Retinal pigment epithelial cell (primary cell): Measurements from ENCODE around the gene POLR1C.
A peak's percentile ranks its signal among the peaks of the same experiment; 100 is the strongest.

Experiments used
- DNase-seq: peaks from one replicate; pipeline ENCODE4 v3.0.0-alpha.2; 2010; ENCODE audit warnings: low read depth
- H3K4me3 ChIP-seq: 2 replicates; pipeline ENCODE4 v1.5.1; 2011; ENCODE audit warnings: mild to moderate bottlenecking, low read length, control low read depth, moderate library complexity
- CTCF ChIP-seq: conservative IDR thresholded peaks from 2 replicates; pipeline ENCODE4 v1.5.1; 2011; ENCODE audit warnings: low read depth, low read length, control low read depth, inconsistent platforms

POLR1C gene

DNA sequence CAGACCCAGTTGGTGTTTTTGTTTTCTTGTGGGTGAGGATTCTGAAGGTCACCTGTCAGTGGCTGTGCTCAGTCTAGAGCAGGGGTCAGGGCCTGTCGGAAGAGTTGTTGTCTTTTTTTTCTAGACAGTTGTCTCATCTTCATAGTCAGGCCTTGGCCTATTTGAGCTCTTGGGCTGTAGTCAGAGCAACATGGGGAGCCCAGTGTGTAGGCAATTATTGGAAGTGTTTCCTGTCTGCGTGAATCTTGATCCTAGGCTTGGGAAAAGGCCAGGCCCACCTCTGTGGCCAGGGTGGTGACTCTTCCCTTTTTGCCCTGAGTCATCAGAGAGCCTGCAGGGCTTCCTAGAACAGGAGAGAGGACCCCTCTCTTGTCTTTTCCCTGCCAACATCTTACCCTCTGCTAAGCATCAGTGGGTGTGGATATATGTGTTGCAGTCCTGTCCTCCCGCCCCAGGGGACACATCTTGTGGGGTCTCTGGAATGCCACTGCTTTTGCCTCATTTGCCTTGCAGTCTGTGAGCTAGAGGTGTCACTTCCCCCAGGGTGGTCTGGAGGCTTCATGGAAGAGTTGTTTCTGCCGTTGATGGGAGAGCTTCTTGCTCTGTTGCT, 28.1 kb upstream of the POLR1C start:
- TF ChIP-seq CTCF, result no peak
- no peak for DNase-seq
- no peak overlapping the region for H3K4me3 ChIP-seq

GRCh38 chr6:43489277-43490072, 27.4 kb upstream of the POLR1C start:
- no peak for DNase-seq
- no peak overlapping the region for H3K4me3 ChIP-seq
- TF ChIP-seq CTCF, result no peak

DNA sequence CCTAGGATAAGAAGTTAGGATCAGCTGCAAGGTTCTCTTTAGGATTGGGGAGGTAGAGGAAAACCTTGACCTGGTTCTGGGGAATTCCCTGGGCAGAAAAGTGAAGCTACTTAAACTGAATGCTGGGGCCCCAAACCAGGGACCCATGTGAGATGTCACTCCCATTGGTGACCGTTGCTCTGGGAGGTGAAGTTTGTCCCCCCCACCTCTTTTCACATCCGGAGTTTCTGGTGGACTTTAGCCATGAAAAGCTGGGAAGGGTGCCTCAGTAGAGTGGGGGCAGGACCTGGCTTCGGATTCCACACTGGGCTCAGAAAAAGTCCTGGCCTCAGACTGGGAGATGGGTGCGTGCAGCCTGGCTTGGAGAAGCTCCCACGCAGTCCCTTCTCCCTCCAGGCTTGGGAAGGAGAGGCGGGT, 26.4 kb upstream of the POLR1C start:
- H3K4me3 ChIP-seq, result no peak overlapping the region
- TF ChIP-seq CTCF, result no peak
- DNase-seq, result no peak

DNA sequence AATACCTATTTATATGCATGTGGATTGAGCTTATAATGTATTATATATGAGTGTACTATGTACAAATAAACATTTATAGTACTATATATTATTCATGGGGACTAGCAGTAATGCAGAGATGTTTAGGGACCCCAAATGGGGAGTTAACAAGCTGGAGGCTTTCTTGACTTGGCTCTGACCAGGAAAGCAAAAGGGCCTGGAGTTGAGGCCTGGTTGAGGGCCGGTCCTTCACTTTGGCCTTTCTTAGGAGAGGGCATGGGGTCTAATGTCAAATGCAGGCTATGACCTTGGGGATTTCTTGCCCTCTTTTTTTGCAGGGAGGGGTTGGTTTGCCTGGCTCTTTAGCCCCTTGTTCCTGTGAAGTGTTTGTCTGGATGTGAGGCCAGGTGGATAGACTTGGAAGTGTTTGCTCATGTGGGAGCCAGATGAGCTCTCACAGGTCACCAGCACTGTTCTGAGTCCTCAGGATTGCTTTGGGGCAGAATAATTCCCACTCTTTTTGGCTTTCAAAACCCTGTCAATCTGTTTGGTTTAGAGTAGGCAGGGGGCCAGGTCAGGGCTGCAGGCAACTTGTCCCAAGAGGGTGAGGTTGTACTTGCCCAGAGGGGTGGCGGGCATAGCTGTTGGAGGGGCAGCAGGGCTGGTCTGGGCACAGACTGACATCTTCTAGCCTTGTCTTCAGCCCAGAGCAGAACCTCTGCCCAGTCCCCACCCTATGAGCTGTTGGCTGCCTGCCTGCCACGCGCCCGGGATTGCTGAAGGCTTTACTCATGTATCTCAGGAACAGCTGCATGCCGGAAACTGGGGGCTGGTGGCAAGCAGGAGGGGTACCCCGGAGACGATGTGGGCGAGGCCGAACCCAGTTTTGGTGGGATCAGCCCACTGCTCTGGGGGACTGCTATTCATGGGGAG, 24.9 kb upstream of the POLR1C start:
- peak overlapping the region; percentile 17 for H3K4me3 ChIP-seq
- TF ChIP-seq CTCF, result no peak
- DNase-seq, result no peak

- TF ChIP-seq CTCF, result no peak
- DNase-seq, result no peak
- peak overlapping the region; percentile 17 for H3K4me3 ChIP-seq
These were observed 24.2 kb upstream of the POLR1C start for GRCh38 chr6:43492673-43493072.

DNA sequence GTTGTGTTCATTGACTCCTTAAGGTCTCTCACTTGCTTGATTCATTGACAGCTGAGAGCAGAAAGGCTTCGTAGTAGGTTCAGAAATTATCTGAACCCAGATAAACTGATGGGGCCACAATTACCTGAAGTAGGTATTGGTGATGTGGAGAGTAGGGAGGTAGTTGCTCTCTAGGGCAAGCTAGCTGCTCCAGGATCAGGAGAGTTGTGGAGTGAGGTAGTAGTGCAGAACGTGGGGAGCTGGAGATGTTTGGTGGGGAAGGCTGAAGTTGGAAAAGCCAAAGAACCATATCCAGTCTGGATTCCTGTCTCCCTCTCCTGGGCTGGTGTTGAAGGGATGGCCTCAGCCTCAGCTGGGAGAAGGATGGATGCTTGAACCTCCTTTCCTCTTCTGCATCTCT, 23.7 kb upstream of the POLR1C start:
- DNase-seq, result no peak
- no peak for TF ChIP-seq CTCF

More for the DNA sequence above, 23.7 kb upstream of the POLR1C start:
- H3K4me3 ChIP-seq, result no peak overlapping the region
